Nephron (organoid): ENCODE measurements around the gene NPAS1.
"Not testable (repeated sequence)": the region's sequence is repeated elsewhere in the genome, so short reads cannot be mapped to it uniquely, and the experiment has no call there.

ENCODE experiments used
- H3K27ac Mint-ChIP-seq, 3 experiments: 2 replicates each; pipeline ENCODE4 v1.8.0; 2020; ENCODE audit warnings: mixed read lengths in 3 of 3, mild to moderate bottlenecking in 2 of 3, moderate library complexity in 1 of 3
- H3K27me3 Mint-ChIP-seq: 2 replicates; pipeline ENCODE4 v1.8.0; 2021; ENCODE audit warnings: low read depth, mild to moderate bottlenecking, moderate library complexity, mixed read lengths
- H3K36me3 Mint-ChIP-seq: 2 replicates; pipeline ENCODE4 v1.8.0; 2020; ENCODE audit warnings: low read depth, mixed read lengths
- H3K4me1 Mint-ChIP-seq: 2 replicates; pipeline ENCODE4 v1.8.0; 2020; ENCODE audit warnings: mixed read lengths
- H3K4me3 Mint-ChIP-seq, 3 experiments: 2 replicates each; pipeline ENCODE4 v1.8.0; 2020; ENCODE audit warnings: mild to moderate bottlenecking in 3 of 3, mixed read lengths in 3 of 3, moderate library complexity in 2 of 3
- H3K9me3 Mint-ChIP-seq: 2 replicates; pipeline ENCODE4 v1.8.0; 2020; ENCODE audit warnings: mixed read lengths
- CTCF ChIP-seq, 3 experiments: fragments of 200-600 bp; sonication (generic); IDR thresholded peaks; one replicate each; pipeline ENCODE4 v1.5.0; 2021; ENCODE audit warnings: antibody characterized with exemption in 3 of 3; ENCODE audit not compliant: unreplicated experiment in 3 of 3

Gene NPAS1

GRCh38 chr19:47047763-47048405, 28.2 kb downstream of the NPAS1 start:
- peaks cover 5% of the 10 kb centered on the region for H3K4me1 Mint-ChIP-seq
- H3K36me3 Mint-ChIP-seq = peaks cover 3% of the 10 kb centered on the region
- no peak for TF ChIP-seq CTCF (IDR thresholded peaks at IDR 0.05; ENCODE audit: unreplicated experiment in 3 of 3)
- no peaks in the 10 kb centered on the region for H3K9me3 Mint-ChIP-seq
- peak overlapping the region; percentile 96 to 99 (median 99) for H3K4me3 Mint-ChIP-seq
- peak overlapping the region; percentile 59 to 83 (median 76) for H3K27ac Mint-ChIP-seq
- H3K27me3 Mint-ChIP-seq = no peaks in the 10 kb centered on the region

- peaks cover 4% of the 10 kb centered on the region for H3K27me3 Mint-ChIP-seq
- no peaks in the 10 kb centered on the region for H3K9me3 Mint-ChIP-seq
- peak overlapping the region; percentile 87 to 99 (median 96) for H3K4me3 Mint-ChIP-seq
- H3K36me3 Mint-ChIP-seq = peaks cover 3% of the 10 kb centered on the region
- peaks cover 5% of the 10 kb centered on the region for H3K4me1 Mint-ChIP-seq
- peak overlapping the region; percentile 21 to 79 (median 56) for H3K27ac Mint-ChIP-seq
- no peak for TF ChIP-seq CTCF (IDR thresholded peaks at IDR 0.05; ENCODE audit: unreplicated experiment in 3 of 3)
Measured at GRCh38 chr19:47049307-47049700, 29.7 kb downstream of the NPAS1 start.

- not testable (repeated sequence) for H3K9me3 Mint-ChIP-seq, H3K27me3 Mint-ChIP-seq, H3K36me3 Mint-ChIP-seq, H3K27ac Mint-ChIP-seq, H3K4me1 Mint-ChIP-seq
- H3K4me3 Mint-ChIP-seq = peak overlapping the region in 1 of 3 experiments; percentile 22
Measured at GRCh38 chr19:47050562-47050961, 30.9 kb downstream of the NPAS1 start.

- no peaks in the 10 kb centered on the region for H3K9me3 Mint-ChIP-seq
- no peaks in the 10 kb centered on the region for H3K4me1 Mint-ChIP-seq
- TF ChIP-seq CTCF (IDR thresholded peaks at IDR 0.05; ENCODE audit: unreplicated experiment in 3 of 3) = no peak
Measured at GRCh38 chr19:47056411-47056810, 36.8 kb downstream of the NPAS1 start.

GRCh38 chr19:47057328-47057727, 37.7 kb downstream of the NPAS1 start:
- Mint-ChIP-seq H3K4me3 (no peak overlapping the region), H3K27me3 (peaks cover 9% of the 10 kb centered on the region), H3K27ac (peak overlapping the region in 2 of 3 experiments; percentile 29 to 64), H3K36me3 (no peaks in the 10 kb centered on the region), H3K9me3 (no peaks in the 10 kb centered on the region), H3K4me1 (no peaks in the 10 kb centered on the region)
- TF ChIP-seq CTCF (IDR thresholded peaks at IDR 0.05; ENCODE audit: unreplicated experiment in 3 of 3) = no peak

More at GRCh38 chr19:47056411-47056810, 36.8 kb downstream of the NPAS1 start:
- Mint-ChIP-seq H3K4me3 (no peak overlapping the region), H3K36me3 (no peaks in the 10 kb centered on the region), H3K27ac (peak overlapping the region in 2 of 3 experiments; percentile 37 to 50), H3K27me3 (peaks cover 9% of the 10 kb centered on the region)

GRCh38 chr19:47058621-47059022, 39.0 kb downstream of the NPAS1 start:
- Mint-ChIP-seq H3K36me3 (peaks cover 2% of the 10 kb centered on the region), H3K4me3 (no peak overlapping the region), H3K9me3 (no peaks in the 10 kb centered on the region), H3K4me1 (no peaks in the 10 kb centered on the region), H3K27ac (no peak overlapping the region), H3K27me3 (peaks cover 9% of the 10 kb centered on the region)
- no peak for TF ChIP-seq CTCF (IDR thresholded peaks at IDR 0.05; ENCODE audit: unreplicated experiment in 3 of 3)
